ENCODE results near the gene GAS2L2.
A peak's percentile ranks its signal among the peaks of the same experiment; 100 is the strongest.

GRCh38 chr17:35764123-35764991 is 11.3 kb upstream of the GAS2L2 start:
- TF ChIP-seq CTCF (conservative IDR thresholded peaks at IDR 0.05 in 1 of 2, IDR thresholded peaks at IDR 0.05 in 1 of 2; ENCODE audit: extremely low read depth in 1 of 2, insufficient read depth in 1 of 2, low read depth in 1 of 2, low read length in 2 of 2) (peak; percentile 77 to 95), EZH2 (IDR thresholded peaks at IDR 0.05; ENCODE audit: borderline replicate concordance, low read length) (no peak)
